OCI-LY7 (cell line): ENCODE results near the gene DAZL.

Experiments
- CTCF ChIP-seq: fragments of 200-600 bp; sonication (generic); conservative IDR thresholded peaks from 2 replicates; pipeline ENCODE4 v1.5.1; 2014; ENCODE audit warnings: mild to moderate bottlenecking, antibody characterized with exemption, low read length, moderate library complexity, mixed read lengths
- EZH2phosphoT487 ChIP-seq: fragments of 200-600 bp; sonication (generic); IDR thresholded peaks from 2 replicates; pipeline ENCODE4 v1.6.1; 2018; ENCODE audit warnings: low read depth, borderline replicate concordance, mild to moderate bottlenecking, mixed run types, antibody characterized with exemption, low read length, moderate library complexity, mixed read lengths

GRCh38 chr3:16568532-16568931 lies 36.7 kb downstream of the DAZL start:
- TF ChIP-seq CTCF, result no peak
- TF ChIP-seq EZH2phosphoT487, result no peak
